Transverse colon (tissue), 4 donors: ENCODE measurements around the gene ATG2A. TPM values are rescaled to one million over a fixed set of nuclear protein-coding genes. Genes with fewer than 3 reads are reported as not detected.

Experiments
- DNase-seq: peaks from one replicate; pipeline ENCODE4 v3.0.0-alpha.2; 2019
- H3K27ac ChIP-seq, 4 donors: fragments of 200-600 bp; sonication (generic); 2 replicates each; pipeline ENCODE4 v1.5.1; 2016 to 2018; ENCODE audit warnings: inconsistent platforms in 4 of 4
- H3K27me3 ChIP-seq: fragments of 200-600 bp; sonication (generic); 2 replicates; pipeline ENCODE4 v1.5.1; 2017; ENCODE audit warnings: inconsistent platforms
- H3K36me3 ChIP-seq, 4 donors: fragments of 200-600 bp; sonication (generic); 2 replicates each; pipeline ENCODE4 v1.5.1; 2017 to 2019; ENCODE audit warnings: inconsistent platforms in 4 of 4
- H3K4me1 ChIP-seq, 4 donors: fragments of 200-600 bp; sonication (generic); 2 replicates each; pipeline ENCODE4 v1.5.1; 2017 to 2020; ENCODE audit warnings: inconsistent platforms in 4 of 4
- H3K4me3 ChIP-seq, 4 donors: fragments of 200-600 bp; sonication (generic); 1 replicate in 1 of 4; 2 replicates in 3 of 4; pipeline versions ENCODE4 v1.5.1 to v1.6.1; 2017 to 2019; ENCODE audit warnings: inconsistent platforms in 4 of 4
- H3K9me3 ChIP-seq, 2 donors: fragments of 200-600 bp; sonication (generic); 2 replicates each; pipeline ENCODE4 v1.5.1; 2017 to 2019; ENCODE audit warnings: inconsistent platforms in 2 of 2
- CTCF ChIP-seq, 5 experiments: fragments of 200-600 bp in 3 of 5; fragments of 450-650 bp in 2 of 5; sonication (generic) in 3 of 5; IDR thresholded peaks; 1 replicate in 2 of 5; 2 replicates in 3 of 5; pipeline ENCODE4 v1.5.1; 2016 to 2017; ENCODE audit warnings: antibody characterized with exemption in 5 of 5, inconsistent platforms in 3 of 5, mild to moderate bottlenecking in 2 of 5, moderate library complexity in 1 of 5
- EP300 ChIP-seq: sonication (generic); formaldehyde crosslinking; IDR thresholded peaks from one replicate; pipeline ENCODE4 v1.6.1; 2017; ENCODE audit warnings: antibody characterized with exemption, low read depth
- POLR2A ChIP-seq: fragments of 450-650 bp; IDR thresholded peaks from one replicate; pipeline ENCODE4 v1.6.1; 2016; ENCODE audit warnings: antibody characterized with exemption, mild to moderate bottlenecking, moderate library complexity
- POLR2AphosphoS5 ChIP-seq, 3 donors: sonication (generic); formaldehyde crosslinking; IDR thresholded peaks; one replicate each; pipeline ENCODE4 v1.6.1; 2016; ENCODE audit warnings: antibody characterized with exemption in 3 of 3
- WGBS, 2 donors: methylation state at CpG; one replicate each; pipeline ENCODE4 v1.1.5; 2018; ENCODE audit warnings: low coverage in 1 of 2; 5-methylcytosine and 5-hydroxymethylcytosine counted together
- in situ Hi-C, 4 donors: fragments of 200-750 bp; cut with MboI; loops; one replicate each; pipeline versions ENCODE4 v1.15.0 to v1.15.1; 2017; ENCODE audit warnings: low sequenced_read_pairs in 3 of 4, low pct_ligation_motif_present in 1 of 4, low pct_unique_long_range_greater_than_20kb in 1 of 4
- intact Hi-C: fragments of 100-400 bp; cut with DNase I; formaldehyde crosslinking; loops from one replicate; pipeline ENCODE4 v1.15.1; 2023; ENCODE audit warnings: low total_unique reads
- total RNA-seq, 4 donors: library from RNA; depleted of rRNA; stranded (reverse); fragments of >200 nt; gene quantifications; one replicate each; pipeline ENCODE4 v1.1.0, GENCODE V29; 2016

ATG2A gene
- 10 to 100 TPM; 30.1 to 82.3 (median 46.4) TPM for total RNA-seq

- Histone ChIP-seq H3K27ac (peak within 1 kb of the TSS; percentile 86 to 93 (median 88)), H3K4me1 (peaks cover 14 to 27% (median 24%) of the 10 kb centered on the region in 4 donors), H3K27me3 (no peaks in the 10 kb centered on the region), H3K9me3 (no peaks in the 10 kb centered on the region), H3K4me3 (peak within 1 kb of the TSS; percentile 79 to 92 (median 86)), H3K36me3 (peaks cover 0 to 13% (median 4%) of the 10 kb centered on the region in 4 donors)
- in situ Hi-C loops (no loop called here), intact Hi-C loops (no loop called here)
- 0% methylated on average over 44 of the region's 57 CpGs; no CpG with 5 or more reads in 1 of the 2 donors for WGBS, 2 donors
- peak; percentile 99 for DNase-seq
- TF ChIP-seq EP300 (no peak), POLR2A (peak; percentile 97), POLR2AphosphoS5 (IDR thresholded peaks at IDR 0.05) (peak; percentile 95)
Observed at GRCh38 chr11:64916775-64917662, at the start of gene ATG2A. TSS of gene ATG2A (minus strand) at chr11:64917209. CDS start at chr11:64917135, 74 bp downstream.

GRCh38 chr11:64963072-64963631 lies 46.1 kb upstream of the ATG2A start:
- in situ Hi-C loops, result no loop called here
- no peak for TF ChIP-seq CTCF (IDR thresholded peaks at IDR 0.05)
- no peak for TF ChIP-seq POLR2AphosphoS5 (IDR thresholded peaks at IDR 0.05)
- no peak for TF ChIP-seq EP300
- no peak for TF ChIP-seq POLR2A
- intact Hi-C loops, result no loop called here

GRCh38 chr11:64960719-64961118 lies 43.7 kb upstream of the ATG2A start:
- Histone ChIP-seq H3K36me3 (no peaks in the 10 kb centered on the region), H3K4me3 (no peak overlapping the region), H3K9me3 (no peaks in the 10 kb centered on the region), H3K27ac (no peak overlapping the region), H3K27me3 (no peaks in the 10 kb centered on the region), H3K4me1 (no peaks in the 10 kb centered on the region)
- intact Hi-C loops, result no loop called here
- WGBS, 2 donors, result 57 to 68% methylated on average over 4 of the region's 4 CpGs
- TF ChIP-seq POLR2AphosphoS5 (IDR thresholded peaks at IDR 0.05), result no peak
- TF ChIP-seq CTCF (IDR thresholded peaks at IDR 0.05), result no peak
- no peak for TF ChIP-seq EP300
- TF ChIP-seq POLR2A, result no peak
- no peak for DNase-seq
- in situ Hi-C loops, result no loop called here

More at GRCh38 chr11:64963072-64963631, 46.1 kb upstream of the ATG2A start:
- Histone ChIP-seq H3K4me3 (no peak overlapping the region), H3K36me3 (no peaks in the 10 kb centered on the region), H3K4me1 (no peaks in the 10 kb centered on the region), H3K9me3 (no peaks in the 10 kb centered on the region), H3K27me3 (no peaks in the 10 kb centered on the region), H3K27ac (no peak overlapping the region)
- 87 to 94% methylated on average over 3 to 5 of the region's 5 CpGs for WGBS, 2 donors
- no peak for DNase-seq

GRCh38 chr11:64959498-64959897 lies 42.5 kb upstream of the ATG2A start:
- no peak for DNase-seq
- Histone ChIP-seq H3K27ac (no peak overlapping the region), H3K9me3 (no peaks in the 10 kb centered on the region), H3K36me3 (no peaks in the 10 kb centered on the region), H3K27me3 (no peaks in the 10 kb centered on the region), H3K4me3 (no peak overlapping the region), H3K4me1 (no peaks in the 10 kb centered on the region)
- TF ChIP-seq POLR2AphosphoS5 (IDR thresholded peaks at IDR 0.05), result no peak
- 27 to 67% methylated on average over 1 to 3 of the region's 3 CpGs for WGBS, 2 donors
- intact Hi-C loops (no loop called here), in situ Hi-C loops (no loop called here)

- intact Hi-C loops (no loop called here), in situ Hi-C loops (no loop called here)
- Histone ChIP-seq H3K4me1 (no peaks in the 10 kb centered on the region), H3K27me3 (no peaks in the 10 kb centered on the region), H3K27ac (peak overlapping the region in 1 of 4 donors; percentile 37), H3K9me3 (no peaks in the 10 kb centered on the region), H3K36me3 (no peaks in the 10 kb centered on the region), H3K4me3 (no peak overlapping the region)
- no peak for DNase-seq
- no peak for TF ChIP-seq EP300
- no peak for TF ChIP-seq POLR2A
- no peak for TF ChIP-seq CTCF (IDR thresholded peaks at IDR 0.05)
- WGBS, 2 donors, result 44 to 53% methylated on average over 4 to 5 of the region's 5 CpGs
Observed at GRCh38 chr11:64954201-64954600, 37.2 kb upstream of the ATG2A start.
